ENCODE data around the gene SLC23A2.
"Not testable (repeated sequence)": the region's sequence is repeated elsewhere in the genome, so short reads cannot be mapped to it uniquely, and the experiment has no call there.

The SLC23A2 gene

GRCh38 chr20:4929686-4930397, 71.5 kb downstream of the SLC23A2 start:
- DNase-seq, result no peak

GRCh38 chr20:4926531-4927156, 74.7 kb downstream of the SLC23A2 start:
- no peak for DNase-seq

GRCh38 chr20:4925842-4926530, 75.3 kb downstream of the SLC23A2 start:
- DNase-seq, result no peak

GRCh38 chr20:4924446-4924845, 76.9 kb downstream of the SLC23A2 start:
- no peak for DNase-seq

GRCh38 chr20:4924032-4924431, 77.3 kb downstream of the SLC23A2 start:
- no peak for DNase-seq

GRCh38 chr20:4922186-4922585, 79.1 kb downstream of the SLC23A2 start:
- no peak for DNase-seq

- DNase-seq, result not testable (repeated sequence)
Observed at GRCh38 chr20:4921271-4921670, 80.0 kb downstream of the SLC23A2 start.

GRCh38 chr20:4920655-4921054, 80.7 kb downstream of the SLC23A2 start:
- no peak for DNase-seq

GRCh38 chr20:4920131-4920530, 81.2 kb downstream of the SLC23A2 start:
- DNase-seq, result no peak

GRCh38 chr20:4919047-4919704, 82.1 kb downstream of the SLC23A2 start:
- no peak for DNase-seq

GRCh38 chr20:4918473-4918872, 82.8 kb downstream of the SLC23A2 start:
- no peak for DNase-seq

- DNase-seq, result no peak
Observed at GRCh38 chr20:4916971-4917881, 84.1 kb downstream of the SLC23A2 start.

GRCh38 chr20:4913147-4913546, 88.2 kb downstream of the SLC23A2 start:
- no peak for DNase-seq

GRCh38 chr20:4912380-4913142, 88.7 kb downstream of the SLC23A2 start:
- no peak for DNase-seq

GRCh38 chr20:4910951-4911350, 90.4 kb downstream of the SLC23A2 start:
- DNase-seq, result no peak

- DNase-seq, result no peak
Observed at GRCh38 chr20:4905613-4906012, 95.7 kb downstream of the SLC23A2 start.

GRCh38 chr20:4905195-4905594, 96.1 kb downstream of the SLC23A2 start:
- DNase-seq, result no peak

GRCh38 chr20:4904127-4904860, 97.0 kb downstream of the SLC23A2 start:
- DNase-seq, result no peak

GRCh38 chr20:4902788-4903187, 98.5 kb downstream of the SLC23A2 start:
- DNase-seq, result no peak

GRCh38 chr20:4901031-4901818, 100.1 kb downstream of the SLC23A2 start:
- no peak for DNase-seq
